ENCODE results near the gene SEC31B. TPM values are rescaled to one million over a fixed set of nuclear protein-coding genes. Genes with fewer than 3 reads are reported as not detected.
A peak's percentile ranks its signal among the peaks of the same experiment; 100 is the strongest.

Gene SEC31B
- polyA plus RNA-seq, 1 donor from 2014 or later, result 17.1 TPM

- Histone ChIP-seq H3K27me3 (ENCODE audit: insufficient read depth, low read depth, low read length) (peaks cover 95% of the 10 kb centered on the region), H3F3A (ENCODE audit: insufficient read depth, low read length, poor library complexity, severe bottlenecking) (no peaks in the 10 kb centered on the region), H3K79me2 (replicated peaks; ENCODE audit: insufficient read depth, low read length) (no peaks in the 10 kb centered on the region), H3K9ac (ENCODE audit: low read length) (no peak overlapping the region), H3K4me3 (ENCODE audit: low read length) (no peak overlapping the region), H3K9me3 (ENCODE audit: low read length) (no peaks in the 10 kb centered on the region), H2AFZ (ENCODE audit: low read depth, low read length) (no peak overlapping the region), H3K4me2 (ENCODE audit: low read length) (no peak overlapping the region), H4K20me1 (ENCODE audit: insufficient read depth) (no peaks in the 10 kb centered on the region), H3K9me2 (ENCODE audit: insufficient read depth, low read length) (no peaks in the 10 kb centered on the region), H3K36me3 (ENCODE audit: insufficient read depth, low read length) (peaks cover 17% of the 10 kb centered on the region), H3K27ac (ENCODE audit: low read length) (no peak overlapping the region)
- TF ChIP-seq SMC3 (conservative IDR thresholded peaks at IDR 0.05; ENCODE audit: poor library complexity) (no peak), POLR2AphosphoS5 (IDR thresholded peaks at IDR 0.05) (no peak), MXI1 (conservative IDR thresholded peaks at IDR 0.05; ENCODE audit: poor library complexity, severe bottlenecking) (no peak), EP300 (conservative IDR thresholded peaks at IDR 0.05; ENCODE audit: poor library complexity, severe bottlenecking) (no peak), CTCF (IDR thresholded peaks at IDR 0.05; ENCODE audit: poor library complexity, severe bottlenecking) (no peak)
These were observed 35.6 kb downstream of the SEC31B start for GRCh38 chr10:100483876-100484666.

GRCh38 chr10:100482834-100483185 lies 36.9 kb downstream of the SEC31B start:
- Histone ChIP-seq H3K4me2 (ENCODE audit: low read length) (peak overlapping the region; percentile 55), H3K9me2 (ENCODE audit: insufficient read depth, low read length) (no peaks in the 10 kb centered on the region), H3F3A (ENCODE audit: insufficient read depth, low read length, poor library complexity, severe bottlenecking) (no peaks in the 10 kb centered on the region), H3K36me3 (ENCODE audit: insufficient read depth, low read length) (peaks cover 8% of the 10 kb centered on the region), H3K27me3 (ENCODE audit: insufficient read depth, low read depth, low read length) (peaks cover 97% of the 10 kb centered on the region), H3K4me3 (ENCODE audit: low read length) (peak overlapping the region; percentile 68), H3K9me3 (ENCODE audit: low read length) (no peaks in the 10 kb centered on the region), H2AFZ (ENCODE audit: low read depth, low read length) (no peak overlapping the region), H3K79me2 (replicated peaks; ENCODE audit: insufficient read depth, low read length) (no peaks in the 10 kb centered on the region), H4K20me1 (ENCODE audit: insufficient read depth) (no peaks in the 10 kb centered on the region), H3K9ac (ENCODE audit: low read length) (no peak overlapping the region), H3K27ac (ENCODE audit: low read length) (no peak overlapping the region)
- no peak for TF ChIP-seq EP300 (conservative IDR thresholded peaks at IDR 0.05; ENCODE audit: poor library complexity, severe bottlenecking)
- no peak for TF ChIP-seq TAF1 (IDR thresholded peaks at IDR 0.05; ENCODE audit: low read depth)
- TF ChIP-seq EZH2 (IDR thresholded peaks at IDR 0.05; ENCODE audit: borderline replicate concordance, insufficient read depth, low read length, poor library complexity, severe bottlenecking), result no peak
- TF ChIP-seq POLR2AphosphoS5 (IDR thresholded peaks at IDR 0.05), result no peak
- peak; percentile 17 for TF ChIP-seq CTCF (IDR thresholded peaks at IDR 0.05; ENCODE audit: poor library complexity, severe bottlenecking)
- no peak for TF ChIP-seq MXI1 (conservative IDR thresholded peaks at IDR 0.05; ENCODE audit: poor library complexity, severe bottlenecking)
- no peak for TF ChIP-seq RAD21 (conservative IDR thresholded peaks at IDR 0.05)
- no peak for TF ChIP-seq REST (IDR thresholded peaks at IDR 0.05; ENCODE audit: borderline replicate concordance)
- TF ChIP-seq SMC3 (conservative IDR thresholded peaks at IDR 0.05; ENCODE audit: poor library complexity), result peak; percentile 13
